CD4-positive, alpha-beta T cell (primary cell): ENCODE results near the gene C3. TPM values are rescaled to one million over a fixed set of nuclear protein-coding genes. Genes with fewer than 3 reads are reported as not detected.

ENCODE experiments used
- ATAC-seq: fragments of 200-7000 bp; cut with Tn5 transposase; one replicate; pipeline ENCODE4 v1.10.0; 2022; ENCODE audit warnings: mild to moderate bottlenecking; ENCODE audit not compliant: poor library complexity
- CTCF ChIA-PET: fragments of 350-600 bp; sonication (Branson Sonifier 250); formaldehyde crosslinking; loops from one replicate; lab custom pipeline; 2021; ENCODE audit warnings: antibody characterized with exemption, inconsistent platforms; lab: Charles Lee
- POLR2A ChIA-PET: fragments of 350-600 bp; sonication (Branson Sonifier 250); formaldehyde crosslinking; loops from one replicate; lab custom pipeline; 2021; ENCODE audit warnings: antibody characterized with exemption, inconsistent platforms; lab: Charles Lee
- DNase-seq, 14 experiments: peaks; one replicate each; pipeline ENCODE4 v3.0.0-alpha.2; 2013 to 2020; ENCODE audit warnings: mixed read lengths in 2 of 14
- H3K27ac ChIP-seq, 2 donors: one replicate each; pipeline versions ENCODE4 v1.5.1 to v1.7.0; 2013; ENCODE audit warnings: low read length in 2 of 2, low read depth in 1 of 2, mild to moderate bottlenecking in 1 of 2
- H3K27me3 ChIP-seq, 2 experiments: 1 replicate in 1 of 2; 2 replicates in 1 of 2; pipeline versions ENCODE4 v1.6.1 to v1.7.0; 2013; ENCODE audit warnings: low read length in 2 of 2, control low read depth in 1 of 2, mild to moderate bottlenecking in 1 of 2, moderate library complexity in 1 of 2; ENCODE audit not compliant: insufficient read depth in 2 of 2, control insufficient read depth in 1 of 2
- H3K36me3 ChIP-seq: one replicate; pipeline ENCODE4 v1.6.1; 2013; ENCODE audit warnings: low read length, control low read depth; ENCODE audit not compliant: insufficient read depth
- H3K4me1 ChIP-seq: one replicate; pipeline ENCODE4 v1.6.1; 2013; ENCODE audit warnings: low read length, control low read depth; ENCODE audit not compliant: insufficient read depth
- H3K4me3 ChIP-seq: one replicate; pipeline ENCODE4 v1.5.1; 2013; ENCODE audit warnings: mild to moderate bottlenecking, low read length, moderate library complexity
- H3K9me3 ChIP-seq, 2 experiments: 1 replicate in 1 of 2; 2 replicates in 1 of 2; pipeline versions ENCODE4 v1.6.1 to v1.7.0; 2013; ENCODE audit warnings: low read length in 2 of 2, mild to moderate bottlenecking in 2 of 2, control low read depth in 1 of 2, moderate library complexity in 1 of 2; ENCODE audit not compliant: control insufficient read depth in 1 of 2, insufficient read depth in 1 of 2
- H3K27ac Mint-ChIP-seq: one replicate; pipeline ENCODE4 v1.8.0; 2020; ENCODE audit warnings: mixed read lengths
- H3K27me3 Mint-ChIP-seq: one replicate; pipeline ENCODE4 v1.8.0; 2021; ENCODE audit warnings: mixed read lengths
- H3K36me3 Mint-ChIP-seq: one replicate; pipeline ENCODE4 v1.8.0; 2021; ENCODE audit warnings: low read depth, mixed read lengths
- H3K4me1 Mint-ChIP-seq: one replicate; pipeline ENCODE4 v1.8.0; 2021; ENCODE audit warnings: low read depth, mixed read lengths
- H3K4me3 Mint-ChIP-seq: one replicate; pipeline ENCODE4 v1.8.0; 2020; ENCODE audit warnings: mild to moderate bottlenecking, mixed read lengths
- H3K9me3 Mint-ChIP-seq: one replicate; pipeline ENCODE4 v1.8.0; 2020; ENCODE audit warnings: mixed read lengths
- CTCF ChIP-seq: fragments of 200-600 bp; IDR thresholded peaks from one replicate; pipeline ENCODE4 v1.8.0; 2022; ENCODE audit warnings: antibody characterized with exemption, mild to moderate bottlenecking
- intact Hi-C, 2 experiments: fragments of 100-400 bp; cut with DNase I in 1 of 2; cut with micrococcal nuclease in 1 of 2; formaldehyde crosslinking; loops; one replicate each; pipeline versions ENCODE4 v1.15.1 to v1.9.0; 2023 to 2025; cut with DNase I, micrococcal nuclease
- total RNA-seq, 174 experiments: library from RNA in 2 of 174; stranded (reverse) in 2 of 174; gene quantifications; one replicate each; pipeline ENCODE4 v1.2.3 and lab custom pipeline; 2021 to 2026

Gene C3
- total RNA-seq, 2 experiments from 2014 or later: 0.55 TPM; not detected in 1

GRCh38 chr19:6736169-6736916 lies 15.9 kb upstream of the C3 start:
- ATAC-seq (peak; percentile 21), DNase-seq (peak in 13 of 14 experiments; percentile 35 to 89 (median 50))
- intact Hi-C loops: loop anchor here (1.0 to 5.0 kb wide), 5 partner anchors 104 to 796 kb away; partner anchors contain the start of genes ALKBH7 (in 1 of the 2) and CRB3 (in 1 of the 2)
- Histone ChIP-seq H3K27me3 (no peaks in the 10 kb centered on the region), H3K4me3 (peak overlapping the region; percentile 77), H3K9me3 (no peaks in the 10 kb centered on the region), H3K4me1 (peaks cover 55% of the 10 kb centered on the region), H3K27ac (peak overlapping the region; percentile 74 to 92), H3K36me3 (peaks cover 29% of the 10 kb centered on the region)
- Mint-ChIP-seq H3K4me3 (peak overlapping the region; percentile 95), H3K9me3 (no peaks in the 10 kb centered on the region), H3K4me1 (peaks cover 42% of the 10 kb centered on the region), H3K27ac (peak overlapping the region; percentile 85), H3K27me3 (no peaks in the 10 kb centered on the region), H3K36me3 (peaks cover 25% of the 10 kb centered on the region)
- ChIA-PET CTCF (interaction anchor here (0.6 to 2.3 kb wide), 8 partner anchors 31 to 333 kb away, joined by 3 to 12 read pairs (median 4); partner anchors contain the start of genes SH2D3A, TNFSF14, VAV1 and ZNF557), POLR2A (interaction anchor here (0.7 to 4.4 kb wide), 10 partner anchors 13 to 363 kb away, joined by 3 to 44 read pairs (median 8); partner anchors contain the start of genes KHSRP, SH2D3A and VAV1)
- peak; percentile 57 for TF ChIP-seq CTCF

- intact Hi-C loops: loop anchor here (5.0 kb wide), 4 partner anchors 218 to 797 kb away; partner anchors contain the start of genes ALKBH7 (in 1 of the 2) and CRB3 (in 1 of the 2)
- Histone ChIP-seq H3K4me1 (peaks cover 45% of the 10 kb centered on the region), H3K9me3 (no peaks in the 10 kb centered on the region), H3K36me3 (peaks cover 33% of the 10 kb centered on the region), H3K27me3 (no peaks in the 10 kb centered on the region), H3K27ac (peak overlapping the region; percentile 74 to 92), H3K4me3 (no peak overlapping the region)
- no peaks in the 10 kb centered on the region for H3K9me3 Mint-ChIP-seq
- DNase-seq (peak in 1 of 14 experiments; percentile 39), ATAC-seq (no peak)
- POLR2A ChIA-PET: interaction anchor here (1.5 to 4.0 kb wide), 2 partner anchors 37 to 128 kb away, joined by 5 to 44 read pairs; partner anchors contain the start of gene VAV1
- no peak overlapping the region for H3K4me3 Mint-ChIP-seq
- CTCF ChIA-PET: interaction anchor here (1.5 to 2.3 kb wide), 2 partner anchors 104 to 128 kb away, joined by 9 to 12 read pairs; no protein-coding TSS in a partner anchor
- H3K27ac Mint-ChIP-seq: peak overlapping the region; percentile 85
- H3K27me3 Mint-ChIP-seq: no peaks in the 10 kb centered on the region
- H3K4me1 Mint-ChIP-seq: peaks cover 36% of the 10 kb centered on the region
- H3K36me3 Mint-ChIP-seq: peaks cover 25% of the 10 kb centered on the region
- TF ChIP-seq CTCF: no peak
Observed at GRCh38 chr19:6735181-6735911, 14.9 kb upstream of the C3 start.

GRCh38 chr19:6734096-6734696 lies 13.7 kb upstream of the C3 start:
- H3K9me3 ChIP-seq: no peaks in the 10 kb centered on the region
- Mint-ChIP-seq H3K9me3 (no peaks in the 10 kb centered on the region), H3K27ac (no peak overlapping the region), H3K36me3 (peaks cover 25% of the 10 kb centered on the region), H3K4me3 (no peak overlapping the region), H3K27me3 (no peaks in the 10 kb centered on the region), H3K4me1 (peaks cover 26% of the 10 kb centered on the region)
- ChIA-PET POLR2A (no interaction called here), CTCF (interaction anchor here (1.2 kb wide), 1 partner anchor 101 kb away, joined by 3 read pairs; no protein-coding TSS in a partner anchor)
- H3K27me3 ChIP-seq: no peaks in the 10 kb centered on the region
- intact Hi-C loops: no loop called here
- DNase-seq (no peak), ATAC-seq (no peak)
- TF ChIP-seq CTCF: no peak
- peaks cover 33% of the 10 kb centered on the region for H3K36me3 ChIP-seq
- peaks cover 35% of the 10 kb centered on the region for H3K4me1 ChIP-seq
- H3K4me3 ChIP-seq: no peak overlapping the region
- H3K27ac ChIP-seq: no peak overlapping the region
